Ectodermal cell (in vitro differentiated cells): ENCODE results near the gene UGT1A6.
"Not testable (repeated sequence)": the region's sequence is repeated elsewhere in the genome, so short reads cannot be mapped to it uniquely, and the experiment has no call there.

ENCODE experiments used
- H3K27ac ChIP-seq: 2 replicates; pipeline ENCODE4 v1.7.0; 2013; ENCODE audit warnings: mild to moderate bottlenecking, low read depth, low read length; ENCODE audit not compliant: insufficient read depth, poor library complexity, severe bottlenecking
- H3K27me3 ChIP-seq: 2 replicates; pipeline ENCODE4 v1.7.0; 2013; ENCODE audit warnings: mild to moderate bottlenecking, low read length; ENCODE audit not compliant: insufficient read depth, control insufficient read depth, poor library complexity, severe bottlenecking
- H3K36me3 ChIP-seq: one replicate; pipeline ENCODE4 v1.7.0; 2013; ENCODE audit warnings: low read length; ENCODE audit not compliant: control insufficient read depth, insufficient read depth
- H3K4me1 ChIP-seq: one replicate; pipeline ENCODE4 v1.7.0; 2013; ENCODE audit warnings: low read length; ENCODE audit not compliant: control insufficient read depth, insufficient read depth
- H3K4me3 ChIP-seq: 2 replicates; pipeline ENCODE4 v1.7.0; 2013; ENCODE audit warnings: low read depth, low read length, control low read depth; ENCODE audit not compliant: insufficient read depth
- H3K9me3 ChIP-seq: 2 replicates; pipeline ENCODE4 v1.7.0; 2013; ENCODE audit warnings: mild to moderate bottlenecking, low read length, moderate library complexity; ENCODE audit not compliant: control insufficient read depth
- WGBS, 2 experiments: methylation state at CpG; one replicate each; pipeline ENCODE4 v1.1.7; 2013; ENCODE audit warnings: missing lambda C conversion rate in 2 of 2; 5-methylcytosine and 5-hydroxymethylcytosine counted together

Gene UGT1A6

DNA sequence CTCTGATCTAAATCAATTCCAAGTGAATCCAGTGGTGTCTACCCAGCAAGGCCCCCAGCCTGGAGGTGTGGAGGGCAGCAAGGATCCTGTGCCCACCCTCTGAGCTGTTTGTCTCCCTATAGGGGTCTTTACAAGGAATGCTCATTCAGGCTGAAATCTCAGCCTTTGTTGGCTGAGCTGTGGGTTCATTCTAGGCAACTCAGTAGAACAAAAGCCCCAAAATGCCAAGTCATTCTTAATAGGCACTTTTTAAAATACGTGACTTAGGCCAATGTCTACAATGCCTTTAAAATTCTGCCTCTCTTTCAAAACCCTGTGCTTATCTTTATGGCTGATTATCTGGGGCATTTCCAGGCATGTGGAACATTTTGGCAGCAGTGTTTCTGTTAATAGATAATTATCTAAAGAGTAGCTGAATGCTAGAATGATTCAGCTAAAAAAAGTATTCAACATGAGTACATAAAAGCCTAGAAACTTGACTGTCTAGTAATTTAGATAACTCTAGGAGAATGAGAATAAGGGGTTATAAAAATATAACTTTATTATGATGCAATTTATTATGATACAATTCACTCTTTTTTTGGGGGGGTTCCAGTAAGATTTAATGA lies 7.4 kb downstream of the UGT1A6 start:
- Histone ChIP-seq H3K4me1 (peaks cover 8% of the 10 kb centered on the region), H3K27ac (peak overlapping the region; percentile 89), H3K27me3 (no peaks in the 10 kb centered on the region), H3K4me3 (no peak overlapping the region), H3K9me3 (no peaks in the 10 kb centered on the region), H3K36me3 (no peaks in the 10 kb centered on the region)
- WGBS, 2 experiments, result 0 to 9% methylated on average over 1 of the region's 1 CpG

DNA sequence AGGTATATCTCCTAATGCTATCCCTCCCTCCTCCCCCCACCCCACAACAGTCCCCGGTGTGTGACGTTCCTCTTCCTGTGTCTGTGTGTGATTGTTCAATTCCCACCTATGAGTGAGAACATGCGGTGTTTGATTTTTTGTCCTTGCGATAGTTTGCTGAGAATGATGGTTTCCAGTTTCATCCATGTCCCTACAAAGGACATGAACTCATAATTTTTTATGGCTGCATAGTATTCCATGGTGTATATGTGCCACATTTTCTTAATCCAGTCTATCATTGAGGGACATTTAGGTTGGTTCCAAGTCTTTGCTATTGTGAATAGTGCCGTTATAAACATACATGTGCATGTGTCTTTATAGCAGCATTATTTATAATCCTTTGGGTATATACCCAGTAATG lies 8.2 kb downstream of the UGT1A6 start:
- WGBS, 2 experiments, result 100% methylated on average over 1 of the region's 5 CpGs; no CpG with 5 or more reads in 1 of the 2 experiments
- H3K9me3 ChIP-seq, H3K27me3 ChIP-seq, H3K4me1 ChIP-seq, H3K36me3 ChIP-seq, H3K4me3 ChIP-seq, H3K27ac ChIP-seq: not testable (repeated sequence)

DNA sequence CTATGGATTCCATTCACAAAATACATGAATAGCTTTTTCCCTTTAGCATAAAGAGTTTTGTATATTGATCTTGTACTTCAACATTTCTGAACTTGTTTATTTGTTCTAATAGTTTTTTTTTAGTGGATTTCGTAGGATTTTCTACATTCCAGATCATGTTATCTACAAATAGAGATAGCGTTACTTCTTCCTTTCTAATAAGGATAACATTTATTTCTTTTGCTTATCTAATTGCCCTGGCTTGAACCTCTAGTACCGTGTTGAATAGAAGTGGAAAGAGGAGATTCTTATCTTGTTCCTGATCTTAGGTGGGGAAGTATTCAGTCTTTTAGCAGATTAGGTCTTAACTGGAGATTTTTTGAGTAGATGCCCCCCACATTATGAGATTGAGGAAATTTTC lies 9.5 kb downstream of the UGT1A6 start:
- Histone ChIP-seq H3K4me3 (no peak overlapping the region), H3K27ac (no peak overlapping the region), H3K36me3 (no peaks in the 10 kb centered on the region), H3K4me1 (peaks cover 8% of the 10 kb centered on the region), H3K27me3 (no peaks in the 10 kb centered on the region), H3K9me3 (no peaks in the 10 kb centered on the region)
- WGBS, 2 experiments, result 91 to 94% methylated on average over 1 of the region's 3 CpGs

DNA sequence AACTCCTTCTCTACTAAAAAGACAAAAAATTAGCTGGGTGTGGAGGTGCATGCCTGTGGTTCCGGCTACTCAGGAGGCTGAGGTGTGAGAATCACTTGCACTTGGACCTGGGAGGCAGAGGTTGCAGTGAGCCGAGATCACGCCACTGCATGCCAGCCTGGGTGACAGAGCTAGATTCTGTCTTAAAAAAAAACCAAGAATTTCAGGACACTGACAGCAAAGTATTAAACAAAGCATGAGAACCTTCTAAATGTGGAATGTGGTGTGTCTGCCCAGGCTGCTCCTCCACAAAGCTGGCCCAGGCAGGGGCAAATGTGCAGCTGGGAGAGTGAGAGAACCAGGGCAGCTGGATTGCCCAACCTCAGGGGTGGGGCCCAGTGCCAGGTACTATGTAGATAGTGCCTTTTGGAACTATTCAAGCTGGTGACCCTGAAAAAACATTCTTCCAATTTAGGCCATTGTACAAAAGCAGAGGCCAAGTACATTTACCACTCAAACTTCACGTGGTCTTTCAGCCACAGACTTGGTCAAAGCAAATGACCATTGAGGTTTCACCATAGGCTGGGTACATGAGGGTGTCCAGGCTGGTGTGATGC lies 13.3 kb downstream of the UGT1A6 start:
- H3K4me3 ChIP-seq, result no peak overlapping the region
- no peaks in the 10 kb centered on the region for H3K9me3 ChIP-seq
- H3K36me3 ChIP-seq, result no peaks in the 10 kb centered on the region
- 70 to 73% methylated on average over 4 of the region's 4 CpGs for WGBS, 2 experiments
- no peaks in the 10 kb centered on the region for H3K27me3 ChIP-seq
- H3K4me1 ChIP-seq, result no peaks in the 10 kb centered on the region
- no peak overlapping the region for H3K27ac ChIP-seq

DNA sequence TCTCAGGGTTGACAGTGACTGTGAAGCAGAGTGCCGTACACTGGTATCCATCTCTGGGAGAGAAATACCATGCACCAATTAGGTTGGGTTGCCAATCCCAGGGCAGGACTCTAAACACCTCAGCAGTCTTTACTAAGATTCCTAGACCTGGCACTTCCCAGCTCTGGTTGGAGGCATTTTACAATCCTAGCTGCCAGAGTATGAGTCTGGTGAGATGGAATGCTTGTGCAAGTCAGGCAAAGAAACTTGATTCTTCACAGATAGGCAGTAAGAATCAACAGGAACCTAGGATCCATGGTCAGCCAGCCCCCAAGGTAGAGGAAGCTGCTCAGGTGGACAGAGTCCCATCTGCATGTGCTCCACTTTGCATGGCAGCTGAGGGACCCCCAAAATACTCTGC lies 14.0 kb downstream of the UGT1A6 start:
- Histone ChIP-seq H3K36me3 (no peaks in the 10 kb centered on the region), H3K4me1 (no peaks in the 10 kb centered on the region), H3K9me3 (no peaks in the 10 kb centered on the region), H3K4me3 (no peak overlapping the region), H3K27ac (no peak overlapping the region), H3K27me3 (no peaks in the 10 kb centered on the region)
- 48 to 50% methylated on average over 1 of the region's 1 CpG for WGBS, 2 experiments

DNA sequence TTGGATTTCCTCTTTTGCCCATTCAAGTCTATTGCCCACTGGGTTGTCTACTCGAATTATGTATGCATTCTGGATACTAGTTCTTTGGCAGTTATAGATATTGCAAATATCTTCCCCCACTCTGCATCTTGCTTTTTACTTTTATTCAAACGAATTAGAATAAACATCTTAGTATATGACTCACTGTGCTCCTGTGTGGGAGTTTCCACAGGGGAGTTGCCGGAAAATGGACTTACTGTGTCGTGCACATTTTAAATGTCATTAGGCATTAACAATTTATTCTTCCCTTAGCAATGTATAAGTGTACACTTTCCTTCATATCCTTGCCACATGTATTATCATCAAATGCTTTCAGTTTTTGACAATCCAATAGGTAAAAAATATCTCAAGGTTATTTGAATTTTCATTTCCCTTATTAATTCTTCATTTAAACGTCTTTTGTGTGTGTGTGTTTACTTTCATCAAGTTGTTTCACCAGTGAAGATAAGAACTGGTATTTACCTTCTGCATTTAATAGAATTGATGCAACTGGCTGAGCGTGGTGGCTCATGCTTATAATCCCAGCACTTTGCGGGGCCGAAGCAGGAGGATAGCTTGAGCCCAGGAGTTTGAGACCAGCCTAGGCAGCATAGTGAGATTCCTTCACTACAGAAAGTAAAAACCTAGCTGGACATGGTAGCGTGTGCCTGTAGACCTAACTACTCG lies 15.4 kb downstream of the UGT1A6 start:
- no peaks in the 10 kb centered on the region for H3K27me3 ChIP-seq
- WGBS, 2 experiments, result 86 to 92% methylated on average over 8 to 10 of the region's 10 CpGs
- H3K9me3 ChIP-seq, result no peaks in the 10 kb centered on the region
- no peaks in the 10 kb centered on the region for H3K4me1 ChIP-seq
- no peak overlapping the region for H3K27ac ChIP-seq
- no peak overlapping the region for H3K4me3 ChIP-seq
- H3K36me3 ChIP-seq, result no peaks in the 10 kb centered on the region

DNA sequence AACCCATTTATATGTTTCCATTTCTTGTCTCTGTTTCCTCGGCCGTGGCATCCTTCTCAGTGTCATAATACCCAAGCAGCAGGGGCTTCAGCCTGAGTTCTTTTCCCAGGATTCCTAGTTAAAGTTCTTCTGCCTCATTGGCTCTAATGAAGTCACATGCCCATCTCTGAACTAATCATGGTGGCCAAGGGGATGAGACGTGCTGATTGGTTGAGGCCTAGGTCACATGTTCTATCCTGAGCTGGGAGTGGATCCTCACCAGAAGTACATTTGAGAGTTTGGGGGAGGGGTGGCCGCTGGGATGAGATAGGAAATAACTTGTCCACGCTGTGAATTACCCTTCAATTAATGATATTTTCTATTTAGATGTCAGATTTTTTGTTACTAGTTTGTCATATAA lies 16.3 kb downstream of the UGT1A6 start:
- H3K27ac ChIP-seq, result no peak overlapping the region
- H3K36me3 ChIP-seq, result no peaks in the 10 kb centered on the region
- H3K9me3 ChIP-seq, result no peaks in the 10 kb centered on the region
- H3K27me3 ChIP-seq, result no peaks in the 10 kb centered on the region
- H3K4me1 ChIP-seq, result no peaks in the 10 kb centered on the region
- WGBS, 2 experiments, result 92 to 97% methylated on average over 3 to 4 of the region's 5 CpGs
- H3K4me3 ChIP-seq, result no peak overlapping the region

DNA sequence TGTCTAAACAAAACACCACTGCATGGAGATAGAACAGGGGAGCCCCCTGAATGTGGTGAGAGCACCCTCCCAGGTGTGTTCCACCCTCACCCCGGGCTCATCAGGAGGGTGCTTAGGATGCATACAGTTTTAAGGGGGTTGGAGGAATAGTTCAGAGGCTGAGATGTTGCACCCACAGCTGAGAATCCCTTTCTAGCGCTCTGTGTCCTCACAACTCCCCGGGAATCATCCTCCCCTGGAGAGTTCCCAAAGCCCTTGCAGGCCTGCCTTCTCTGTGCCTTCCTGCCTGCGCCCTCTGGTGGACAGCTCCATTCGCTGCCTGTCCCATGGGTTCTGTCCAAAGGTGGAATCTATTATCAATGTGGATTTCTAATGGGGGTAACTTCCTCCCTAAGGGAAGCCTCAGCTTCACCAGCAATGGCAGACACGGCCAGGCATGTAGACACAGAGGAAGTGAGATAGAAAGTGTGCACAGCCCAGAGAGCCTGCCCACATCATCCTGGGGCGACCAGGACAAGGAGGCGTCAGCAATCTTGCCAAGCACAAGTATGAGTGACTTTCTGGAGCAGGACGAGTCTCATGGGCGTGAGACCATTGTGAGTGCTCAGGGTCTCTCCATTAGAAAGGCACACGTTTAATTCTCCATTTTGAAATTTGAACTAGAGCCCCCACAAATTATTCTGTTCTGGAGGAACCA lies 18.8 kb downstream of the UGT1A6 start:
- 51 to 52% methylated on average over 11 of the region's 11 CpGs for WGBS, 2 experiments
- Histone ChIP-seq H3K27me3 (no peaks in the 10 kb centered on the region), H3K27ac (no peak overlapping the region), H3K4me1 (no peaks in the 10 kb centered on the region), H3K4me3 (no peak overlapping the region), H3K9me3 (no peaks in the 10 kb centered on the region), H3K36me3 (no peaks in the 10 kb centered on the region)

DNA sequence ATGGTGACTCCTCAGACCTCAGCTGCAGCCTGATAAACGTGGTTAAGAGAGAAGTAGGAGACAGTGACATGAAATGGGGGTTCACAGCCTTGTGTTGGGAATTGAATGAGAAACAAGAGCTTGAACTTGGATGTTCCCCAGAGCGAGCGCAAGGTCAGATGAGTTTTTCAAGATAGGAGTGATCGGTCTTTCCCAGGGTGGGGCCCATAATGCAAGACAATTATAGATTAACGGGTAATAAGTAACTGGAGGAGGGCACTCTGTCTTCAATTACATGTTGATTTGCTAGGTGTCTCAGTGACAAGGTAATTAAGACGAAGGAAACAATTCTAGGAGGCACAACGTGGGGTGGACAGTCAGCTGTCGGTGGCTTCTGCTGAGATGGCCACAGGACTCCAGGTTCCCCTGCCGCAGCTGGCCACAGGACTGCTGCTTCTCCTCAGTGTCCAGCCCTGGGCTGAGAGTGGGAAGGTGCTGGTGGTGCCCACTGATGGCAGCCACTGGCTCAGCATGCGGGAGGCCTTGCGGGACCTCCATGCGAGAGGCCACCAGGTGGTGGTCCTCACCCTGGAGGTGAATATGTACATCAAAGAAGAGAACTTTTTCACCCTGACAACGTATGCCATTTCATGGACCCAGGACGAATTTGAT lies 20.0 kb downstream of the UGT1A6 start, which contains the start of gene UGT1A5:
UGT1A5 (plus strand) TSS at position 297 of the 651 bp plus-strand sequence; CDS start at position 382, 85 bp downstream.
- Histone ChIP-seq H3K36me3 (no peaks in the 10 kb centered on the region), H3K4me1 (no peaks in the 10 kb centered on the region), H3K9me3 (no peaks in the 10 kb centered on the region), H3K27me3 (no peaks in the 10 kb centered on the region), H3K4me3 (no peak within 1 kb of the TSS), H3K27ac (no peak within 1 kb of the TSS)
- 94% methylated on average over 14 of the region's 14 CpGs for WGBS, 2 experiments

DNA sequence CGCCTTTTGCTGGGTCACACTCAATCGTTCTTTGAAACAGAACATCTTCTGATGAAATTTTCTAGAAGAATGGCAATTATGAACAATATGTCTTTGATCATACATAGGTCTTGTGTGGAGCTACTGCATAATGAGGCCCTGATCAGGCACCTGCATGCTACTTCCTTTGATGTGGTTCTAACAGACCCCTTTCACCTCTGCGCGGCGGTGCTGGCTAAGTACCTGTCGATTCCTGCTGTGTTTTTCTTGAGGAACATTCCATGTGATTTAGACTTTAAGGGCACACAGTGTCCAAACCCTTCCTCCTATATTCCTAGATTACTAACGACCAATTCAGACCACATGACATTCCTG lies 20.5 kb downstream of the UGT1A6 start:
- Histone ChIP-seq H3K9me3 (no peaks in the 10 kb centered on the region), H3K27me3 (no peaks in the 10 kb centered on the region), H3K4me1 (no peaks in the 10 kb centered on the region), H3K4me3 (no peak overlapping the region), H3K27ac (no peak overlapping the region), H3K36me3 (no peaks in the 10 kb centered on the region)
- WGBS, 2 experiments, result 92 to 96% methylated on average over 7 of the region's 7 CpGs
